GM18868 (cell line): ENCODE measurements around the gene TRAF3IP1.
"Not testable (repeated sequence)": the region's sequence is repeated elsewhere in the genome, so short reads cannot be mapped to it uniquely, and the experiment has no call there.

ENCODE experiments used
- ATAC-seq: cut with Tn5 transposase; IDR thresholded peaks from one replicate; pipeline ENCODE4 v1.9.1; 2021; ENCODE audit warnings: mild to moderate bottlenecking, moderate library complexity; ENCODE audit not compliant: unreplicated experiment

The TRAF3IP1 gene, protein sequence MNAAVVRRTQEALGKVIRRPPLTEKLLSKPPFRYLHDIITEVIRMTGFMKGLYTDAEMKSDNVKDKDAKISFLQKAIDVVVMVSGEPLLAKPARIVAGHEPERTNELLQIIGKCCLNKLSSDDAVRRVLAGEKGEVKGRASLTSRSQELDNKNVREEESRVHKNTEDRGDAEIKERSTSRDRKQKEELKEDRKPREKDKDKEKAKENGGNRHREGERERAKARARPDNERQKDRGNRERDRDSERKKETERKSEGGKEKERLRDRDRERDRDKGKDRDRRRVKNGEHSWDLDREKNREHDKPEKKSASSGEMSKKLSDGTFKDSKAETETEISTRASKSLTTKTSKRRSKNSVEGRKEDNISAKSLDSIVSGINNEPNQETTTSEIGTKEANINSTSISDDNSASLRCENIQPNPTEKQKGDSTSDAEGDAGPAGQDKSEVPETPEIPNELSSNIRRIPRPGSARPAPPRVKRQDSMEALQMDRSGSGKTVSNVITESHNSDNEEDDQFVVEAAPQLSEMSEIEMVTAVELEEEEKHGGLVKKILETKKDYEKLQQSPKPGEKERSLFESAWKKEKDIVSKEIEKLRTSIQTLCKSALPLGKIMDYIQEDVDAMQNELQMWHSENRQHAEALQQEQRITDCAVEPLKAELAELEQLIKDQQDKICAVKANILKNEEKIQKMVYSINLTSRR

GRCh38 chr2:238320246-238320647, at the start of gene TRAF3IP1:
Gene TRAF3IP1, plus strand, starts transcription at chr2:238320518. Its CDS starts 145 bp downstream, at chr2:238320663.
- peak; percentile 98 for ATAC-seq

DNA sequence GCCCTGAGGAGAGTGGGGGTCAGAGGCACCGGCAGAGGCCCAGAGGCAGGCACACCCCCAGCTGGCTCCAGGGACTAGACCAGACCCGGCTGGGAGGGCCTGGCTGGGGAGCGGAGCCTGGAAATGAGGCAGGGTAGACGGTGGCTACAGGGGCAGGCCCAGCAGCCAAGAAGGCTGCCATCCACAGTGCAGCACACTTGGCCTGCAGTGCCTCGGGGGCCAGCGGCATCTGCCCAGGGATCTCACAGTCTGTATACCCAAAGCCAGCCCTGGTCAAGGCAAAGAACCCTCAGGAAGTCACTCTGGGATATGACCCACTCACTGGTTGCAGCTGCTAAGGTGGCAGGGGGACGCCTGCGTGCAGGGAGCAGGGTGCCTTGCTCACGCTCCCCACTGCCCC, 49.7 kb upstream of the TRAF3IP1 start:
- ATAC-seq: no peak

DNA sequence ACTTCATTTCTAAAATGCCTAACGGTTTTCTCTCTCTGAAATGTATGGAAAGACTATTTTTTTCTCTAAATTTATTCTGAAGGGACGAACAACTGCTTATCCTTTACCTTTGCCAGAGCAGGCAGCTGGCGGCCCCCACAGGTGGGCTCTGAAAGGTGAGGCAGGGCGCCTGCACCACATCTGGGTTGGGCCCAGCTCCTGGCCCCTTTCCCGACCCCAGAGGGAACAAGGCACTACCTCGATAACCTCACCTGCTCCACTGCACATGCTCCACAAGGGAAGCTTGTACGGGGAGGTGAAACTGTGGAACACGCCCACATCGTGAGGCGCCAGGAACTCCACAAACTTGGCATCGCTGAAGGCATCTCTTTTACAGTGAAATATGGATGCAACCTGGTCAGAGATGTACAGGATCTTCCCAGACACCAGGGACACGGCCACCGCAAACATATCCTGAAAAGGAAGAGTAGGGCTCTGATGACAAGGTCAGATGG, 49.2 kb upstream of the TRAF3IP1 start:
- no peak for ATAC-seq

DNA sequence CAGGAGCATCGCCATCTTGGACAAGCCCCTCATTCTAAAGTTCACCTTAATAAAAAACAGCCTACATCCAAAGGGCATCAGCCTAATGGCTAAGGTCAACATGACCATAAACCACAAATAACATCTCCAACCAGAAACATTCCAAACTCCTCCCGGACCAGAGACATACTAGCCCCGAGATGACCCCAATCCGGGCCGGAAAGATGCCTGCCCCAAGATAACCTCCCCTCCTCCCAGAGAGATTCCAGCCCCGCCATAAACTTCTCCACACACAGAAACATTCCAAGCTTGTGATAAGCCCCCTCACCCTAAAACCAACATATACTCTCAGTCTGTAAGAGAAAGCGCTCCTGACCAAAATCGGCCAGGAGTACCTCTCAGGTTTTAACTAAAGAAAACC, 48.6 kb upstream of the TRAF3IP1 start:
- not testable (repeated sequence) for ATAC-seq

DNA sequence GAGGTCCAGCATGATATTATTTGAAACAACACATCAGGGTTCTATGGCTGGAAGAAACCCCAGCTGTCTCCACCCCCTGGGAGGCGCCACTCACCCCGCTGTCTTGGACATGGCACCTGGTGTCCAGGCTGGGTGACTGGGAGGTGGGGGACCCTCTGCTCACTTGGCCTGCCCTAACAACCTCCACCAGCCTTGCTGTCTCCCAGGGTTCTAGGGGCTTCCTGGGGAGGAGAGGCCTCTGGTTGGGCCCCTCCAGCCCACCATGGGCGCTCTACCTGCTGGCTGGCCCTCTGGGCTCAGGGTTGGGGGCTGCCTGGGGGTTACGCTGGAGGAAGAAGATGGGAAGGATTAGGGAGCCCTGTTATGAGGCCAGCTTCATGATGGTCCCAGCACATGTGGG, 48.2 kb upstream of the TRAF3IP1 start:
- ATAC-seq: no peak

GRCh38 chr2:238273433-238273832, 46.9 kb upstream of the TRAF3IP1 start:
- ATAC-seq: not testable (repeated sequence)

DNA sequence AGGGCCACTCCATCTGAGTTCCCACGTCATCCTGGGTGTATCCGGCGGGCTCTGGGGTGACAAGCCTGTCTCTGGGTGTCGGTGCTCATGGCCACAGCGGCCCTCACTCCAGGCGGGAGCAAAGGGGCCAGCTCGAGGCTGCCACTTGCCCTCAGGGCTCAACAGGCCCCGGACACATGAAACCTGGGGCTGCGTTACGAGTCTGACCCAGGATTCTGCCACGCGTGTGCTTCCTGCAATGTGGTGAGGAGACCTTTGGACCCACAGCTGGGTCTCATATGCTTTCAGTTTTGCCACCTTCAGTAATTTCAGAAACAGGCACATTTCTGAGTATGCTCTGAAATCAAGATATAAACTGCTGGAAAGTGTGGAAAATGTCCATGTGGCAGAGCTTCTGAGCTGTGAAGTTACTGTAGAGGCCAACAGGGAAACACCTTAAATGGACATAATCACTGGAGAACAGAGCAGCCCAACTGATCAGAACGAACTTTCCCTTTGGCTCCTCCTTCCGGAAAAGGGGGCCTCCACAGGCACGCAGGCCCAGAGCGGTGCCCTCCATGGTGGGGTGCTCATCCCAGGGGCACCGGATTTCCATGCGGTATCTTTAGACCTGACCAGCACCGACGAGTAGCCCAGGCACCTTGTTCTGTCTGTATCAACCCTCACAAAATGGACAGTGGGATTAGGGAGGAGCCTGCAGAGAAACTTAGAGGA, 46.0 kb upstream of the TRAF3IP1 start:
- ATAC-seq: no peak

DNA sequence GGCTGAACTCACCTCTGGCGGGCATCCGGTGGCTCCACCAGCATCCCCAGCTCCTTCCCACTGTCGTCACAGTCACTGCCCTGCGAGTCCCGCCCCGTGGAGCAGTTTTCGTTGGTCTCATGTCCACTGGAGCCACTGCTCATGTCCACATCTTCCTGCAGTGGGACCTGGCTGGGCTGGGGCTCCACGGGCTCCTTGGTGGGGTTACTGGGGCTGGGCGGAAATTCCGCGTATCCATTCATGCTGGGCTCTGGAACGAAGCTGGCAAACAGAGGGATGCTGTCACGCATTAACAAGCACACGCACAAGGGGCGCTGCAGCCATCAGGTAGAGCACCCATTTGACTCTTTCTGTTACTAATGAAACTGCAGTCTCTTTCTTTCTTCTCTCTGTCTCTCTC, 42.6 kb upstream of the TRAF3IP1 start:
- no peak for ATAC-seq

- no peak for ATAC-seq
These were observed 41.5 kb upstream of the TRAF3IP1 start for GRCh38 chr2:238278626-238279323.

DNA sequence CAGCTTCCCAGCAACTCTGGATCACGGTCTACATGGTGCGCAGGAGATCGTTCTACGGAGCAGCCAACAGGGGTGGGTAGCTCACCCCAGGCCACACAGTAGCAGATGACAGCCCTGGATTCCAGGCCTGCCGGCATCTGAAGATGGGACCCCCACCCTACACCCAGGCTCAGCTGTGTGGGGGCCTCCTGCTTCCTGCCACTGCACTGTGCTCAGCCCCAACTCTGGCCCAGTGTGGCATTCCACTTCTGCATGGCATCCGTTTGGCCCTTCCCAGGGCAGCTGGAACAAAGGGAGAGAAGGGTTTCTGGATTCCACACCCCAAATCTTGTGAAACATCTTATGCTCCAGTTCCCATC, 41.0 kb upstream of the TRAF3IP1 start:
- ATAC-seq: no peak

DNA sequence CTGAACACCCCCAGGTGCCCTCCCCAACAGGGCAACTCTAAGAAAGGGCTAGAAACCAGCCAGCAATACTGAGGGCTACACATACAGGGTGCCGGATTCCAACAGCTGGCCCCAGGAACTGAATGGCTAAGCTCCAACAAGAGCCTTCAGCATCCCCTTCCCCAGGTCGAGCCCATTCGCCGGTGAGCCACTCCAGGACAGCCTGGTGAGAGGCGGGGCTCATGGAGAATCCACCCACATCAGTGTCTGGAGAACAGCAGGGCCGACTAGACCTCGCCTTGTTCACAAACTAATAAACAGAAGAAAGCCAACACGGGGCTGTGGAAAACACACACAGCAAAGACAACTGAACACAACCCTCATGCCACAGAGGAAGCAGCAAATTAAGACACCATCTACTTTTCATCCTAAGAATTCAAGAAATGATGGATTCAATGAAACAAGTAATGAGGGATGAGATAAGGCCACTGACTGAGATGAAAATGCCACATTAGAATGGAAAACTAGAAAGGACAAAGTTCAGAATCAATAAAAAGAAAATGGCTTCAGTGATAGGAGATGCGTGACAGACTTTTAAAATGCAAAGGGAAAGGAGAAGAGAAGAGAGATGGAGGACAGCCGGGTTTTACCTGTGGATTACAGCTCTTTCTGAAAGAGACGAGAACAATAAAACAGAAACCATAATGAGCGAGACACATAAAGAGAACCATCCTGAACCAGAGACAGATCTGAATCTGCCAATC, 40.1 kb upstream of the TRAF3IP1 start:
- no peak for ATAC-seq

- ATAC-seq: no peak
These were observed 38.4 kb upstream of the TRAF3IP1 start for GRCh38 chr2:238281826-238282480.

- ATAC-seq: no peak
These were observed 37.2 kb upstream of the TRAF3IP1 start for GRCh38 chr2:238282861-238283738.

DNA sequence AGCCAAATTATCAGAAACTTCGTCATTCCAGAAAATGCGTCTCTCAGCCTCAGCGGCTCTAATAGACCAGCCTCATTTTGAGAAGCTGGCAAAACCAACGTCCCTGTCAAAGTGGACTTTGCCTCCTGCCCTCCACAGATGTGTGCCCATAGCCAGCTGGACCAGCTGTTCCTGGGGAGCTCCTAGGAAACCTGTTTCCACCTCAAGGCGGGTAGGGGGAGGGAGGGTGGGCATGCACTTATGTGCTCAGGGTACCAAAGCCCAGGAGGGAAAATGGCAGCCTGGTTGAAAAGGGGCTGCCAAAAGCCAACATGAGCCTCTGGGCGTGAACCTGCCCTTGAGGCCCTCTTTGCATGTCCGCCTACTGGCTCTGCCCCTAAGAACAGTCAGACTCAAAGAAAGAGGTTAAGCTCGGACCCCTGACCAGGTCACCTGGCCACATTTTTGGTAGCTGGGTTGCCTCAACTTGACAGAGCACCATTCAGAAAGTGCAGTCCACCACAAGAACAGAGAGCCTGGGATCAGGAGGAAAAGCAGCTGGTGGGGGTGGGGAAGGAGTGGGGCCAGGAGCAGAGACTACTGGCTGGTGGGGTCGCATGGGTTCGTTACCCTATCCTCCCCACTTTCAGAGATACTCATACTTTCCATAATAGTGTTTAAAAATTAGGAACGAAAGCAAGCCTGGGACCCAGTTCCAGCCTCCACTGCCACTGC, 35.4 kb upstream of the TRAF3IP1 start:
- no peak for ATAC-seq

- ATAC-seq: no peak
These were observed 34.6 kb upstream of the TRAF3IP1 start for GRCh38 chr2:238285653-238286082.

- no peak for ATAC-seq
These were observed 34.2 kb upstream of the TRAF3IP1 start for GRCh38 chr2:238286095-238286494.

- ATAC-seq: no peak
These were observed 33.8 kb upstream of the TRAF3IP1 start for GRCh38 chr2:238286551-238286950.
